IPS DF 4.7 (cell line): ENCODE results near the gene GPR143.
"Not testable (repeated sequence)": the region's sequence is repeated elsewhere in the genome, so short reads cannot be mapped to it uniquely, and the experiment has no call there.

Source experiments
- DNase-seq: peaks from one replicate; pipeline ENCODE4 v3.0.0-alpha.2; 2013; ENCODE audit warnings: low spot score; ENCODE audit errors: extremely low read depth

The GPR143 gene

GRCh38 chrX:9765737-9766097 lies at the start of gene GPR143:
TSS of gene GPR143 (minus strand) at chrX:9765847. CDS start at chrX:9765817, 30 bp downstream.
- DNase-seq, result no peak

GRCh38 chrX:9811086-9811485 lies 45.4 kb upstream of the GPR143 start:
- DNase-seq, result not testable (repeated sequence)

- DNase-seq, result not testable (repeated sequence)
These were observed 44.2 kb upstream of the GPR143 start for GRCh38 chrX:9809876-9810275.

- no peak for DNase-seq
These were observed 41.9 kb upstream of the GPR143 start for GRCh38 chrX:9807355-9808182.

- no peak for DNase-seq
These were observed 40.3 kb upstream of the GPR143 start for GRCh38 chrX:9805956-9806355.

GRCh38 chrX:9804444-9804843 lies 38.8 kb upstream of the GPR143 start:
- DNase-seq, result no peak

- DNase-seq, result no peak
These were observed 37.1 kb upstream of the GPR143 start for GRCh38 chrX:9802737-9803136.

- no peak for DNase-seq
These were observed 32.0 kb upstream of the GPR143 start for GRCh38 chrX:9797384-9798360.

GRCh38 chrX:9794495-9794894 lies 28.8 kb upstream of the GPR143 start:
- DNase-seq, result no peak

- no peak for DNase-seq
These were observed 25.2 kb upstream of the GPR143 start for GRCh38 chrX:9790866-9791265.

GRCh38 chrX:9789555-9789954 lies 23.9 kb upstream of the GPR143 start:
- no peak for DNase-seq

GRCh38 chrX:9788911-9789310 lies 23.3 kb upstream of the GPR143 start:
- DNase-seq, result no peak

GRCh38 chrX:9786798-9787635 lies 21.4 kb upstream of the GPR143 start:
- no peak for DNase-seq

GRCh38 chrX:9785944-9786797 lies 20.5 kb upstream of the GPR143 start, which contains the start of gene SHROOM2:
TSS of gene SHROOM2 (plus strand) at chrX:9786429. CDS start at chrX:9786546, 117 bp downstream.
- DNase-seq, result no peak

- DNase-seq, result no peak
These were observed 19.8 kb upstream of the GPR143 start for GRCh38 chrX:9785254-9785943.

GRCh38 chrX:9784332-9784731 lies 18.7 kb upstream of the GPR143 start:
- no peak for DNase-seq

- DNase-seq, result no peak
These were observed 16.3 kb upstream of the GPR143 start for GRCh38 chrX:9781941-9782340.

- no peak for DNase-seq
These were observed 10.3 kb upstream of the GPR143 start for GRCh38 chrX:9775930-9776329.

GRCh38 chrX:9772943-9773342 lies 7.3 kb upstream of the GPR143 start:
- no peak for DNase-seq

GRCh38 chrX:9770319-9770718 lies 4.7 kb upstream of the GPR143 start:
- DNase-seq, result no peak
